Activated CD4-positive, alpha-beta T cell treated with anti-CD3 and anti-CD28 coated beads for 4 hours (primary cell): ENCODE measurements around the gene DDI1.

Source experiments
- DNase-seq, 2 donors: peaks; one replicate each; pipeline ENCODE4 v3.0.0-alpha.2; 2020

Gene DDI1

GRCh38 chr11:104036588-104036987 is at the start of gene DDI1:
Gene DDI1, plus strand, starts transcription at chr11:104036640. Its CDS starts 183 bp downstream, at chr11:104036823.
- DNase-seq, result no peak

GRCh38 chr11:103987629-103988594 is 48.5 kb upstream of the DDI1 start:
- DNase-seq, result no peak

GRCh38 chr11:103988595-103988969 is 47.9 kb upstream of the DDI1 start:
- DNase-seq, result no peak

GRCh38 chr11:103993507-103993906 is 42.9 kb upstream of the DDI1 start:
- DNase-seq, result no peak

- DNase-seq, result no peak
Measured at GRCh38 chr11:103994094-103994493, 42.3 kb upstream of the DDI1 start.

GRCh38 chr11:103994518-103994917 is 41.9 kb upstream of the DDI1 start:
- DNase-seq, result no peak

- no peak for DNase-seq
Measured at GRCh38 chr11:103995896-103996295, 40.5 kb upstream of the DDI1 start.

- DNase-seq, result no peak
Measured at GRCh38 chr11:103997082-103997481, 39.4 kb upstream of the DDI1 start.

- DNase-seq, result no peak
Measured at GRCh38 chr11:103998826-103999508, 37.5 kb upstream of the DDI1 start.

GRCh38 chr11:104000798-104001197 is 35.6 kb upstream of the DDI1 start:
- no peak for DNase-seq

- DNase-seq, result no peak
Measured at GRCh38 chr11:104001561-104002056, 34.8 kb upstream of the DDI1 start.

GRCh38 chr11:104003491-104003890 is 32.9 kb upstream of the DDI1 start:
- no peak for DNase-seq

- no peak for DNase-seq
Measured at GRCh38 chr11:104005234-104005855, 31.1 kb upstream of the DDI1 start.

- no peak for DNase-seq
Measured at GRCh38 chr11:104009744-104010143, 26.7 kb upstream of the DDI1 start.

GRCh38 chr11:104011044-104011443 is 25.4 kb upstream of the DDI1 start:
- no peak for DNase-seq

GRCh38 chr11:104015649-104016415 is 20.6 kb upstream of the DDI1 start:
- no peak for DNase-seq

GRCh38 chr11:104024572-104024971 is 11.9 kb upstream of the DDI1 start:
- DNase-seq, result no peak

- no peak for DNase-seq
Measured at GRCh38 chr11:104028476-104029263, 7.8 kb upstream of the DDI1 start.

- no peak for DNase-seq
Measured at GRCh38 chr11:104033134-104033533, 3.3 kb upstream of the DDI1 start.

- no peak for DNase-seq
Measured at GRCh38 chr11:104033561-104033960, 2.9 kb upstream of the DDI1 start.

- no peak for DNase-seq
Measured at GRCh38 chr11:104036995-104037394, 555 bp downstream of the DDI1 start.

- no peak for DNase-seq
Measured at GRCh38 chr11:104041792-104042191, 5.4 kb downstream of the DDI1 start.
